T follicular helper cell (primary cell): Measurements from ENCODE around the gene IFITM1.
"Not testable (repeated sequence)": the region's sequence is repeated elsewhere in the genome, so short reads cannot be mapped to it uniquely, and the experiment has no call there.

ENCODE experiments used
- DNase-seq: peaks from one replicate; pipeline ENCODE4 v3.0.0-alpha.2; 2020; ENCODE audit warnings: low read depth

The IFITM1 gene

GRCh38 chr11:293852-294661 lies 19.8 kb upstream of the IFITM1 start:
- DNase-seq, result no peak

- DNase-seq, result no peak
Observed at GRCh38 chr11:294780-295179, 19.1 kb upstream of the IFITM1 start.

GRCh38 chr11:295351-296170 lies 18.3 kb upstream of the IFITM1 start:
- no peak for DNase-seq

DNA sequence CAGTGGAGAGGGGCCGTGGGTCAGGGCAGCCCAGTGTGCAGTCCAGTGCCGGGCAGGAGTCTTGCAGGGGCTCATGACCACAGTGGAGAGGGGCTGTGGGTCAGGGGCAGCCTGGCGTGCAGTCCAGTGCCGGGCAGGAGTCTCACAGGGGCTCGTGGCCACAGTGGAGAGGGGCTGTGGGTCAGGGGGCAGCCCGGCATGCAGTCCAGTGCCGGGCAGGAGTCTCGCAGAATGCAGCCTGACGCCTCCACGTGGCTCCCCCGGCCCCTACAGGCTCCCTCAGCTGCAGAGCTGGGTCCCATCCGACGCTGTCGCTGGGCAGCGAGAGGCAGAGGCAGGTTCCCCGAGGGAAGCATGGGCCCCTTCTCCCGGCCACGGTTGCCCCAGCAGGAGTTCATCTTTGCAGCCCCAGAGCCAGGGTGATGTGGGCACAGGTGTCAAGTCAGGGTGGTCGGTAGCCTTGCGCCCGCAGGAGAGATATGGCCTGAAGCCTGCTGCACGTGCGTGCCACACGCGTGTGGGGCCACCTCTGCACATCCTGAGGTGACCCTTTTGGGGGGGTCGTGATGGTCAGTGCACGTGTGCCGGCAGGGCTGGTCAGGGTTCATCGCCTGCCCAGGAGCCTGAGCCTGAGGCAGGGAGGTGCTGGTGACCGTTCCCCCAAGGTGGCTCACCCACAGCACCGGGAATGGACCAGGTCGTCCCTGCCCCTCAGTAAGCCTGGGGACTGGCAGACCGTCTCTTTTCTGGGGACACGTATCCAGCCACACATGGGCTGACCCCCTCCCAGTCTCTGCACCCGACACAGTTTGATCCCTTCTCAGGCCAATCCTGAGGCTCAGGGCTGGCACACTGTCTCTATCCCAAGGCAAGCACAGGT lies 17.4 kb upstream of the IFITM1 start:
- no peak for DNase-seq

GRCh38 chr11:297051-297585 lies 16.7 kb upstream of the IFITM1 start:
- DNase-seq, result no peak

GRCh38 chr11:297586-298405 lies 16.0 kb upstream of the IFITM1 start:
- DNase-seq, result no peak

GRCh38 chr11:298406-299065 lies 15.3 kb upstream of the IFITM1 start:
- DNase-seq, result no peak

- no peak for DNase-seq
Observed at GRCh38 chr11:299081-299891, 14.6 kb upstream of the IFITM1 start, which contains the start of gene IFITM5. Gene IFITM5, minus strand, starts transcription at chr11:299526. Its CDS starts 36 bp downstream, at chr11:299490.

DNA sequence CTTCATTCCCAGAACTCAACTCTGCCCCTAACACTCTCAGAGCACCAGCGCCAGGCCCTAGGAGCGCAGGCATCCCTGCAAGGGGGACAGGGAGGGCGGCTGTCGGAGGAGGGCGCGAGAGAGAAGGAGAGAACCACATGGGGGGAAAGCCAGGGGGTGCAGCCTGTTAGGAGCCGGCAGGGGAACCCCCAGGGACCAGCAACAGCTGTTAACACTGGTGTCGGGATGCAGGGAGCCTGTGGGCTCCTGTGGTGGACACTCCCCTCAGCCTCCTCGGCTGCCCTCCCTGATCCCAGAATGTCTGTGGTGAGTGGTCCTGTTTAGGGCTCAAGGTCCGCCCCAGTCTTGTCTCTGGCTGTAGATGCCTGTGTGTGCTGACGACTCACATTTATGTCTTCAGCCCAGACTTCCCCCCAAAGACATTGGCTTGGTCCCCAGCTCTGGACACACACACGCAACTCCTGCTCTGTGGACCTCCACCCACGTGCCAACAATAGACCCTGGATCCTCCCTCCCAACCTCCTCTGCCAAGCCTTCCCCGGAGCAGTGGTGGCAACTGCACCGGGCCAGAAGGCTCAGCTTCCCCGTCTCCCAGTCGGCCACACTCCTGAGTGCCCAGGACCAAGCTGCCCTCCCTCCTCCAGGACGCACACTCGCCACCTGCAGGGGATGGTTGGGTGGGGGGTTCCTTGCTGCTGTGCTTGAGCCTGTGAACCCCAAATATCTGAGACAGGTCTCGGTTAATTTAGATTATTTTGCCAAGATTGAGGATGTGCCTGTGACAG lies 13.7 kb upstream of the IFITM1 start:
- DNase-seq, result no peak

GRCh38 chr11:303363-303762 lies 10.5 kb upstream of the IFITM1 start:
- no peak for DNase-seq

- DNase-seq, result no peak
Observed at GRCh38 chr11:304061-304506, 9.8 kb upstream of the IFITM1 start.

DNA sequence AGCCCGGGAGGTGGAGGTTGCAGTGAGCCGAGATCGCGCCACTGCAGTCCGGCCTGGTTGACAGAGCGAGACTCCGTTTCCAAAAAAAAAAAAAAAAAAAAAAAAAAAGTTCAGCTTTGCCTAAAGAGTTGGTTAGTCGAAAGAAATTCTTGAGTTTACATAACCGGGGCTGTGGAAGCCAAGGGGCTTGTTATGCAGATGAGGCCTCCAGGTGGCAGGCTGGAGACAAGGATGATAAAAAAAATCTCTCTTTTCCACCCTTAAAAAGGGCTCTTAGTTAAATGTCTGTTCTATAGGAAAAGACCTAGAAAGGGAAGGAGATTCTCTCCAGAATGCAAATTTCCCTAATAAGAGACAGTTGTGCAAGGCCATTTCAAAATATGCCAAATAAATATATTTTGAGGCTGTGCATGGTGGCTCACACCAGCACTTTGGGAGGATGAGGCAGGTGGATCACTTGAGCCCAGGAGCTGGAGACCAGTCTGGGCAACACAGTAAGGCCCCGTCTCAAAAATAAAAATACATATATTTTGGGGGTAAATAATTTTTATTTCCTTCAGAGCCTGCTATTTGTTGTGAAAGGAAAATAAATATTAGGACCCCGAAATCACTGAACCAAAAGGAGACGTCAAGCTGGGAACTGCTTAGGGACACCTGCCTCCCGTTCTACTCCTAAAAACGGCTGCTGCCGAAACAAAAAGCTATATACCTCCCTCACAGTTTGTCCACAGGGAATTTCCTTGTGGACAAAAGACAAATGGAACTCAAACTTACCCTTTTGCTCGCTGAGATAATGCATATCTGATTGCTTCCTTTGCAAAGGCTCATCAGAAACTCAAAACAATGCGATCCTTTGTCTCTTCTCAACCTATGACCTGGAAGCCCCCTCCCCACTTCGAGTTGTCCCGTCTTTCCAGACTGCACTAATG lies 8.7 kb upstream of the IFITM1 start:
- no peak for DNase-seq

GRCh38 chr11:305844-306211 lies 8.0 kb upstream of the IFITM1 start:
- DNase-seq, result no peak

DNA sequence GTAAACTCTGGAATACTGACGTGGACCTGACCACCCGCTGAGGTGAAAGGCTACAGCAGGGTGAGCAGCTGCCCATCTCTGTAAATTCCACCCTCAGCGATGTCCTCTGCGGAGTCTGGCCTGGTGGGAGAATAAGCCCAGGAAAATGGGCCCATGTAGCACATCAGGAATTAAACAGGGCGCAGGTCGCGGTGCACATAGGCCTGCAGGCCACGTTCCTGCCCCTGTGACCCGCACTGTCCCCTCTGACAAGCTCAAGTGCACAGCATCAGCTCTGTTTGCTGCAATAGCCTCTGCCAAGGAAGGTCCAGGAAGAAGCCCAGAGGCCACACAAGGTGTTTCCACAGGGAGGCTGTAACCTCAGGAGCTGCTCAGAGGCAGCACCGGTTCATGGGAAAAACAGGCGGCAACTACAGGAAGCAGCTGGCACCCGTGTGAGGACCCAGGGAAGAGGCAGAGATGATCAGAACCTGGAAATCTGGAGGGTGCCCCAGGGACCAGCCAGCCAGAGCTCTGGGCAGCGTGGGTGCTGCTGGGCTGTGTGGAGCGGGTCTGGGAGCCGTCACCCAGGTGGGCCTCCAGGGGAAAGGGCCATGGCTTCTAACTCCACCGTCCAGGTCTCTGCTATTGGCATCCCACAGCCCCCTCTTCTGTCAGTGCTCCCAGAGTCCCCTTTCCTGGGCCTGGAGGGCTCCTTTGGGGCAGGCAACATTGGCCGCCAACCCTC lies 7.0 kb upstream of the IFITM1 start:
- DNase-seq, result no peak

DNA sequence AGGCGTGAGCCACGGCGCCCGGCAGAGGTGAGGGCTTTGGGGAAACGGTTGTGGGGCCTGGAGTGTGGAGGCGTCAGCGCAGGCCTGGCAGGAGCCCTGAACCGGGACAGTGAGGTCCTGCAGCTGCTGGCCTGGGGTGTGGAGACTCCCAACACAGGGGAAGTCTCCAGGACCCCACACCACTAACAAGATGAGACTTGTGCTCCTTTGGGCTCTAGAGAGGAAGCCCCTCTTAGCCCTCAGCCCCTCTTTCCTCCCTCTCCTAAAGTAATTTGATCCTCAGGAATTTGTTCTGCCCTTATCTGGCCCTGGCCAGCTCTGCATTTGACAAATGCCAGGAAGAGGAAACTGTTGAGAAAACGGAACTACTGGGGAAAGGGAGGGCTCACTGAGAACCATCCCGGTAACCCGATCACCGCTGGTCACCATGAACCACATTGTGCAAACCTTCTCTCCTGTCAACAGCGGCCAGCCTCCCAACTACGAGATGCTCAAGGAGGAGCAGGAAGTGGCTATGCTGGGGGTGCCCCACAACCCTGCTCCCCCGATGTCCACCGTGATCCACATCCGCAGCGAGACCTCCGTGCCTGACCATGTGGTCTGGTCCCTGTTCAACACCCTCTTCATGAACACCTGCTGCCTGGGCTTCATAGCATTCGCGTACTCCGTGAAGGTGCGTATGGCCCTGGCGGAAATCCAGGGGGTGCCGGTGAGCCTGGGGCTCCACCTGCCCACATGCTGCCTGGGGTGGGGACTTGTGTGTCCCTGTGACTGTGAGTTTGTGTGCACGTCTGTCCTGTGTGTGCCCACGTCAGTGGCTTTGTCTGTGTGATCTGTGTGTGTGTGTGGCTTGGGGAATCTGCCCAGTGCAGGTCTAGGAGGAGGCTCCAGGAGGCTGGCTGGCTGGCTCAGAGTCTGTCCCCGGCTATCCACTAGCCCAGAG lies 5.8 kb upstream of the IFITM1 start, which contains the start of gene IFITM2:
Gene IFITM2 (plus strand): TSS at position 51 of the 943 bp plus-strand sequence. CDS start 377 bp downstream, at position 428.
- not testable (repeated sequence) for DNase-seq
